Measurements from ENCODE around the gene SRGAP3. TPM values are rescaled to one million over a fixed set of nuclear protein-coding genes. Genes with fewer than 3 reads are reported as not detected.

Gene SRGAP3
- total RNA-seq, 4 donors from 2014 or later = 6.7 to 24.8 (median 19.7) TPM

GRCh38 chr3:9246189-9246588 is 3.3 kb downstream of the SRGAP3 start:
- Histone ChIP-seq H3K4me1 (peaks cover 0 to 18% (median 0%) of the 10 kb centered on the region in 4 donors), H3K4me3 (no peak overlapping the region), H3K9me3 (no peaks in the 10 kb centered on the region), H3K36me3 (no peaks in the 10 kb centered on the region), H3K27ac (no peak overlapping the region), H3K27me3 (no peaks in the 10 kb centered on the region)
- no peak for DNase-seq
- TF ChIP-seq POLR2A (IDR thresholded peaks at IDR 0.05) = no peak
- TF ChIP-seq CTCF (IDR thresholded peaks at IDR 0.05) = no peak

- H3K36me3 ChIP-seq = no peaks in the 10 kb centered on the region
- no peaks in the 10 kb centered on the region for H3K27me3 ChIP-seq
- H3K4me1 ChIP-seq = peaks cover 0 to 14% (median 0%) of the 10 kb centered on the region in 4 donors
- no peaks in the 10 kb centered on the region for H3K9me3 ChIP-seq
- no peak overlapping the region for H3K4me3 ChIP-seq
- TF ChIP-seq CTCF (IDR thresholded peaks at IDR 0.05) = no peak
- TF ChIP-seq POLR2A (IDR thresholded peaks at IDR 0.05) = no peak
- H3K27ac ChIP-seq = no peak overlapping the region
- DNase-seq = no peak
Observed at GRCh38 chr3:9244495-9245183, 4.8 kb downstream of the SRGAP3 start.

GRCh38 chr3:9241956-9242355 is 7.5 kb downstream of the SRGAP3 start:
- TF ChIP-seq POLR2A (IDR thresholded peaks at IDR 0.05) (no peak), CTCF (IDR thresholded peaks at IDR 0.05) (no peak)
- Histone ChIP-seq H3K27ac (no peak overlapping the region), H3K4me3 (no peak overlapping the region), H3K36me3 (no peaks in the 10 kb centered on the region), H3K27me3 (no peaks in the 10 kb centered on the region), H3K4me1 (no peaks in the 10 kb centered on the region), H3K9me3 (no peaks in the 10 kb centered on the region)
- no peak for DNase-seq

GRCh38 chr3:9239680-9240079 is 9.8 kb downstream of the SRGAP3 start:
- no peaks in the 10 kb centered on the region for H3K4me1 ChIP-seq
- H3K36me3 ChIP-seq = no peaks in the 10 kb centered on the region
- no peak overlapping the region for H3K4me3 ChIP-seq
- H3K9me3 ChIP-seq = no peaks in the 10 kb centered on the region
- no peak overlapping the region for H3K27ac ChIP-seq
- TF ChIP-seq POLR2A (IDR thresholded peaks at IDR 0.05) (no peak), CTCF (IDR thresholded peaks at IDR 0.05) (no peak)
- H3K27me3 ChIP-seq = no peaks in the 10 kb centered on the region
- no peak for DNase-seq

GRCh38 chr3:9238721-9239295 is 10.6 kb downstream of the SRGAP3 start:
- Histone ChIP-seq H3K4me1 (no peaks in the 10 kb centered on the region), H3K36me3 (no peaks in the 10 kb centered on the region), H3K27me3 (no peaks in the 10 kb centered on the region), H3K9me3 (no peaks in the 10 kb centered on the region), H3K27ac (no peak overlapping the region), H3K4me3 (no peak overlapping the region)
- no peak for TF ChIP-seq POLR2A (IDR thresholded peaks at IDR 0.05)
- no peak for TF ChIP-seq CTCF (IDR thresholded peaks at IDR 0.05)
- DNase-seq = no peak
